Aorta (tissue), 5 donors: ENCODE data around the gene GALNTL6. TPM values are rescaled to one million over a fixed set of nuclear protein-coding genes. Genes with fewer than 3 reads are reported as not detected.
A peak's percentile ranks its signal among the peaks of the same experiment; 100 is the strongest.

Source experiments
- ATAC-seq: fragments of 200-7000 bp; cut with Tn5 transposase; one replicate; pipeline ENCODE4 v1.9.1; 2022; ENCODE audit warnings: moderate library complexity; ENCODE audit not compliant: low FRiP score
- DNase-seq, 2 donors: peaks; one replicate each; pipeline ENCODE4 v3.0.0-alpha.2; 2020
- H3K27ac ChIP-seq, 2 donors: one replicate each; pipeline ENCODE4 v1.5.1; 2013; ENCODE audit warnings: low read length in 2 of 2, mild to moderate bottlenecking in 2 of 2, moderate library complexity in 2 of 2, control low read depth in 1 of 2, inconsistent platforms in 1 of 2, low read depth in 1 of 2
- H3K27me3 ChIP-seq, 2 donors: one replicate each; pipeline ENCODE4 v1.6.1; 2013; ENCODE audit warnings: control low read depth in 1 of 2, low read length in 1 of 2, mild to moderate bottlenecking in 1 of 2, moderate library complexity in 1 of 2; ENCODE audit not compliant: insufficient read depth in 2 of 2, control insufficient read depth in 1 of 2
- H3K36me3 ChIP-seq, 2 donors: one replicate each; pipeline ENCODE4 v1.6.1; 2013; ENCODE audit warnings: control low read depth in 1 of 2, low read length in 1 of 2, mild to moderate bottlenecking in 1 of 2; ENCODE audit not compliant: insufficient read depth in 2 of 2, control insufficient read depth in 1 of 2
- H3K4me1 ChIP-seq, 2 donors: one replicate each; pipeline ENCODE4 v1.6.1; 2013; ENCODE audit warnings: low read length in 2 of 2, control low read depth in 1 of 2, mild to moderate bottlenecking in 1 of 2, moderate library complexity in 1 of 2; ENCODE audit not compliant: insufficient read depth in 2 of 2, control insufficient read depth in 1 of 2
- H3K4me3 ChIP-seq, 2 donors: one replicate each; pipeline ENCODE4 v1.5.1; 2013; ENCODE audit warnings: low read length in 2 of 2, control low read depth in 1 of 2, mild to moderate bottlenecking in 1 of 2
- H3K9me3 ChIP-seq: one replicate; pipeline ENCODE4 v1.6.1; 2013; ENCODE audit warnings: mild to moderate bottlenecking, low read length; ENCODE audit not compliant: control insufficient read depth
- WGBS, 2 donors: extraction: QIAGEN DNeasy Blood & Tissue Kit; methylation state at CpG; one replicate each; pipeline ENCODE4 v1.1.7; 2013; 5-methylcytosine and 5-hydroxymethylcytosine counted together
- intact Hi-C, 2 donors: fragments of 100-400 bp; cut with DNase I; formaldehyde crosslinking; loops; one replicate each; pipeline versions ENCODE4 v1.14.2 to v1.15.0; 2022
- polyA plus RNA-seq, 2 donors: library from polyadenylated mRNA; stranded (reverse); fragments of 200-250 nt; gene quantifications; one replicate each; pipeline ENCODE4 v1.2.3, GENCODE V29; 2013
- total RNA-seq, 2 donors: library from RNA; stranded (reverse); fragmentation: NEBNext Ultra II Directional; extraction: Animal tissue kit (Norgen Biotek cat#: 25700); gene quantifications; one replicate each; pipeline ENCODE4 v1.2.1, GENCODE V29; 2021
- donor health status: healthy with polysubstance abuse.
- donor health status: Bipolar disorder and iron deficiency.
- donor health status: DM: no; HTN: no; CAD: no.
- donor health status: DM: no; HTN: no; CAD: no.
- donor health status: DM: yes; HTN: yes; CAD: no.

GALNTL6 gene
- total and polyA plus RNA-seq, 4 donors = 0.39 to 1.6 (median 0.46) TPM; not detected in 1

DNA sequence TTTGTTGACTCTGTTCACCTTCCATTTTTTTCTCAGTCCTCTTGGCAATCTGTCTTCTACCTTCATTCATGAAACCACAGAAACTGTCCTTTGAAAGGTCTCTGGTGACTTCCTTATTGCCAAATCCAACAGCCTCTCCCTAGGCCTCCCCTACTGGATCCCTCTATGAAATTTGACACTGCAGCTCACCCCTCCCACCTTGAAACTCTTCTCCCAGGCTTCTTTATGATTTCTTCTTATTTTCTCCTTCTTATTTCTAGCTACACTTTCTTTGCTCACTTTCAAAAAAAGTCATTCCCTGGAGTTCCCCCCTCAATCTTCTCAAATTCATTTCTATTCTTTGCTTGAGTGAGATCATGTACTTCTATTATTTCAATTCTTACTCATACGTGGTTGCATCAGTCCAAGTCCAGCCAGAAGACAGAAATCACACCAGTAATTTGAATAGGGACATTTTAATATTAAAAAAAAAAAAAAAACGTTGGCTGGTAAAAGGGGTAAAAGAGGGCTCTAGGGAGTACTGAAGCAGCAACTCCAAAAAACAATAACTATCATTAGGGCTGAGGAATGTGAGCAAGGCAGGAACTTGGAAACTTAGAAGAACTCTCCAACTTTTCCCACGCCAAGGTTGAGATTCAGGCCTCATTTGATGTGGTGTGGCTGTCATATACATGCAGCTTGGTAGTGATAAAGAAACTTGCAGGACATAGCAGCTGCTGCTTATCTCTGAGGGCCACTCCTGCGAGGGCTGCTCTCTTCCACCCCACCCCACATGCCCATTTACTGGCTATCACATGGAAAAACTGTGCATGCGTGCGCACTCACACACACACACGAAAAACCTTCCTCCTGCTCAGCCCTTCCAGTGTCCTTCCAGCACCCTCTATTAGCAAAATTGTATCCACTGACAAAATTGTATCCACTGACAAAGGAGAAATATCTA is 1185.6 kb downstream of the GALNTL6 start:
- H3K9me3 ChIP-seq = no peaks in the 10 kb centered on the region
- WGBS, 2 donors = 12 to 15% methylated on average over 7 of the region's 7 CpGs
- peak overlapping the region; percentile 71 to 77 for H3K27ac ChIP-seq
- DNase-seq (no peak), ATAC-seq (peak; percentile 85)
- no peaks in the 10 kb centered on the region for H3K36me3 ChIP-seq
- no peak overlapping the region for H3K4me3 ChIP-seq
- intact Hi-C loops = loop anchor here in 1 of 2 donors (5.0 kb wide), 1 partner anchor 36 kb away; no protein-coding TSS in a partner anchor
- no peaks in the 10 kb centered on the region for H3K27me3 ChIP-seq
- peaks cover 0 to 8% of the 10 kb centered on the region in 2 donors for H3K4me1 ChIP-seq

DNA sequence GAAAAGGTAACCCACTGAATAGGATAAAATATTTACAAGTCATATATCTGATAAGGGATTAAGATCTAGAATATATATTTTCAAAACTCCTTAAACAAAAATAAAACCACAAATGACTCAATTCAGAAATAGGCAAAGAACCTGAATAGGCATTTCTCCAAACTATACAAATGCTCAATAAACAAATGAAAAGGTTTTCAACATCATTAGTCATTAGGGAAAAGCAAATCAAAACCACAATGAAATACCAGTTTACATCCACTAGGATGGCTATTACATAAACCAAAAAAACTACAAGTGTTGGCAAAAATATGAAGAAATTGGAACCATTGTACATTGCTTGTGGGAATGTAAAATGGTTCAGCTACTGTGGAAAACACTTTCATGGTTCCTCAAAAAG is 1188.4 kb downstream of the GALNTL6 start:
- DNase-seq (no peak), ATAC-seq (no peak)
- intact Hi-C loops = loop anchor here in 1 of 2 donors (10.0 kb wide), 1 partner anchor 157 kb away; no protein-coding TSS in a partner anchor
- H3K9me3 ChIP-seq = no peaks in the 10 kb centered on the region
- no peaks in the 10 kb centered on the region for H3K27me3 ChIP-seq
- no peak overlapping the region for H3K27ac ChIP-seq
- H3K4me1 ChIP-seq = peaks cover 2 to 8% of the 10 kb centered on the region in 2 donors
- no peaks in the 10 kb centered on the region for H3K36me3 ChIP-seq
- no peak overlapping the region for H3K4me3 ChIP-seq

DNA sequence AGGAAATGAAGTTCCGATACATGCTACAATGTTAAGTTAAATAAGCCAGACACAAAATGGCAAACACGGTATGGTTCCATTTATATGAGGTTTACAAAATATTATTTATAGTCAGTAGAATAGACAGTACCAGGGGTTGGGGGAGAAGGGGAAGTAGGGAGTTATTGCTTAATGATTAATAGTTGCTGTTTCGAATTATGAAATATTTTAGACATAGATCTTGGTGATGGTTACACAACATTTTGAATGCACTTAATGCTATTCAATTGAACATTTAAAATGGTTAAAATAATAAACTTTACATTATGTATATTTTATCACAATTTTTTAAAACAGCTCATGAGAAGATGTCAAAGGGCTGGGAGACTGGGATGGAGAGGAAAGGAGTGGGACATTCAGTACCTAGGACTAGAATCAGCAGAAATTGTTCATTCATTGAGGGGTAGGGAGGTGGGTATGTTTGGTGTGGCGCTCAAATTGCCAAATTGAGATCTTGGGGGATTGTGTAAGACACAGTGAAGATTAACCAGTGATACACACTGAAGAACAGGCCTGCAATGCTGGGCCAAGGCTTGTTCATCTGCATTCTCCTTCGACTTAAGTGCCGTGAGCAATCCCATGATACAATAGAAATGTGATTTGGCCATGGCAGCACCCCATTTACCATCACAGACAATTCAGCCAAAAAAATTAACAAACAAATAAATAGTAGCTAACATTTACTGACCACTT is 1189.8 kb downstream of the GALNTL6 start:
- 92 to 95% methylated on average over 6 of the region's 6 CpGs for WGBS, 2 donors
- intact Hi-C loops = loop anchor here in 1 of 2 donors (10.0 kb wide), 1 partner anchor 158 kb away; no protein-coding TSS in a partner anchor

DNA sequence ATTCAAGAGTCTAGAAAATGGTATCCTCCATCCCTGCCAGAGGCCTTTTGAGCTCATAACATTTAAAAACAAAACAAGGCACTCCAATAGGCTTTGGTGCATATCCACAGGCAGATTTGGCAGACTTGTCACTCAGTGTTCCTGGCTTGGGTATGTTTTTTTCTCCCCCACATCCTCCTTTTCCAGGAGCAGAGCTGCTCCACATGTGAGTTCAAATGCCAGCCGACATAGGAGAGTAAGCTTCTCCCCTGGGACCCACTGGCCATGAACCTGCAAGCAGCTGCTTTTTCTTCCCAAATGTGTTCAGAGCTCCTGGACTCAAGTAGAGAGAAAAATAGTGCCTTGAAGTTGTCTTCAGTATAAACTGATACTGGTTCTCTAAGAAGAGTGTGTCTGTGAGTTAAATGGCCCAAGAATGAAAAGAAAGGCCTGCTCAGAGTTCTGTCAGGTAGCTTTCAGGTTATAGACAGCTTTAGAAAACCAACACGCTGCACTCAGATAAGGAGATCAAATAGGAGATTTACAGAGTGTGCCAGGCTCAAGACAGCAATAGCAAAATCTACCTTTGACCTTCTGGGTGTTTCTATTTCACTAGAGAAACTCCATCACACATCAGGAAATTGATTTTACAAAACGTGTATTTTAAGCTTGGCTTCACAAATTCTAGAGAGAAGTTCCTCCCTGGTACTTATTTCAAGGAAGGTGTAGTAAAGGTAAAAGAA is 1192.9 kb downstream of the GALNTL6 start:
- intact Hi-C loops = loop anchor here in 1 of 2 donors (10.0 kb wide), 1 partner anchor 161 kb away; no protein-coding TSS in a partner anchor
- DNase-seq = no peak
- ATAC-seq = peak; percentile 19
- Histone ChIP-seq H3K27me3 (no peaks in the 10 kb centered on the region), H3K4me3 (no peak overlapping the region), H3K27ac (peak overlapping the region; percentile 49 to 57), H3K36me3 (no peaks in the 10 kb centered on the region), H3K4me1 (peaks cover 0 to 2% of the 10 kb centered on the region in 2 donors), H3K9me3 (no peaks in the 10 kb centered on the region)
- WGBS, 2 donors = 17 to 20% methylated on average over 3 of the region's 3 CpGs

More for the DNA sequence above, 1189.8 kb downstream of the GALNTL6 start:
- no peaks in the 10 kb centered on the region for H3K27me3 ChIP-seq
- peaks cover 0 to 2% of the 10 kb centered on the region in 2 donors for H3K4me1 ChIP-seq
- no peak overlapping the region for H3K27ac ChIP-seq
- ATAC-seq (no peak), DNase-seq (no peak)
- no peak overlapping the region for H3K4me3 ChIP-seq
- no peaks in the 10 kb centered on the region for H3K36me3 ChIP-seq
- H3K9me3 ChIP-seq = no peaks in the 10 kb centered on the region

DNA sequence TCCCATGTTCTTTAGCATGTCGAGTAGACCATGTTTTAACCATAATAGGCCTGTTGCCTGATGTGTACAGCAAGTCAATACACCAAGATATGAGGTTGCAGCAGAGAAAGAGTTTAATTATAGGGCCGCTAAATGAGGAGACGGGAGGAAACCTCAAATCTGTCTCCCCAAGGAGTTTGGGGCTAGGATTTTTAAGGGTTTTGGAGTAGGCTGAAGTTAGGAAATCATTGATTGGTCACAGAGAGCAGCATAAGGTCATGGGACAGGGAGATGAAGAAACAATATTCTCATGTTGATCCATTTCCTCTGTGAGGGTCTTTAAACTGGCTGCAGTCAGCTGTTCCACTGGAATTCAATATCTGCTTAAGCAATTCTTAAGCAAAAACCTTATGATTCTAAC is 1195.2 kb downstream of the GALNTL6 start:
- Histone ChIP-seq H3K27me3 (no peaks in the 10 kb centered on the region), H3K4me1 (peaks cover 0 to 2% of the 10 kb centered on the region in 2 donors), H3K36me3 (no peaks in the 10 kb centered on the region), H3K9me3 (no peaks in the 10 kb centered on the region), H3K27ac (no peak overlapping the region), H3K4me3 (no peak overlapping the region)
- ATAC-seq (no peak), DNase-seq (no peak)
- WGBS, 2 donors = 93 to 94% methylated on average over 3 of the region's 3 CpGs
- intact Hi-C loops = loop anchor here in 1 of 2 donors (10.0 kb wide), 1 partner anchor 164 kb away; no protein-coding TSS in a partner anchor

DNA sequence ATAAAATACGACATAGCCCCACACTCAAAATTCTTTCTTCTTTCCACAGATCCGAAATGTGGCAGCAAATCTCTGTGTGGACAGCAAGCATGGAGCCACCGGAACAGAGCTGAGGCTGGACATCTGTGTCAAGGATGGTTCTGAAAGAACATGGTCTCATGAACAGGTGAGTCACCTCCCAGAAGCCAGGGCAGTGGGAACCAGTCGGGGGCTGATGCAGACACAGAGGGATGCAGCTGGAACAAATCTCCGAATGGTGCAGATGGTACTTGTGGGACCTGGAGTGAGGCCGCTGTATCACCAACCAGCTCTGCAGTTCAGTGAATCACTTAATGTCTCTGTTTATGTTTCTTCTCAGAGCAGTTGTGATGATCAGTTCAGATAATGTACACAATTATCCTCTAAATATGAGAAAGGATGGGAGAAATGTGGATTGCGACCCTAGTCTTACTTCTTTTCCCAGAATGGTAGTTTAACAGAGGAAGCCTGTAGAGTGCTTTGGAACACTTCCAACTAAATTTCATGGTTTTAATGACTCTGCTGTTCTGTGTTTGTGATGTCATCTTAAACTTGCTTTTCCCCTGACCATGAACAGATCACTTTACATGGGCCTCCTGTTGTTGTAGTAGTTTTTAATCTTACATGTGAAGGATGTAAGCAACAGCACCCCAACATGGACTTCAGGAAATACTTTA is 1196.1 kb downstream of the GALNTL6 start:
- H3K27me3 ChIP-seq = no peaks in the 10 kb centered on the region
- no peak for DNase-seq
- no peaks in the 10 kb centered on the region for H3K9me3 ChIP-seq
- H3K4me3 ChIP-seq = no peak overlapping the region
- no peak for ATAC-seq
- H3K4me1 ChIP-seq = peaks cover 0 to 2% of the 10 kb centered on the region in 2 donors
- H3K36me3 ChIP-seq = no peaks in the 10 kb centered on the region
- no peak overlapping the region for H3K27ac ChIP-seq
- WGBS, 2 donors = 96 to 97% methylated on average over 7 of the region's 7 CpGs
- intact Hi-C loops = loop anchor here in 1 of 2 donors (10.0 kb wide), 1 partner anchor 164 kb away; no protein-coding TSS in a partner anchor

DNA sequence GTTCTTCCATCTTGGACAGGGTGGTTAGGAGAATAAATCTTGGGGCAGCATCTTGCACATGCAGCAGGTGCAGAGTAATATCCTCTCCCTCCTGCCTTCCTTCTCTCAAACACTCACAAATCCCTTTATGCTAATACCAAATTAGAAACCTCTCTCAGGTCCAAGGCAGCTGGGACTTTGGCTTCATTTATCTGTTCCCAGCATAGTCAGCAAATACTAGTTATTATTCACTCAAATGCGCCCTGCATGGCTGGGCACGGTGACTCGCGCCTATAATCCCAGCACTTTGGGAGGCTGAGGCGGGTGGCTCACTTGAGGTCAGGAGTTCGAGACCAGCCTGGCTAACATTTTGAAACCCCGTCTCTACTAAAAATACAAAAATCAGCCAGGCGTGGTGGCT is 1199.4 kb downstream of the GALNTL6 start:
- intact Hi-C loops = loop anchor here (5.0 kb wide), 2 partner anchors 245 to 290 kb away; no protein-coding TSS in a partner anchor
- no peak for ATAC-seq
- no peak overlapping the region for H3K4me3 ChIP-seq
- no peaks in the 10 kb centered on the region for H3K4me1 ChIP-seq
- H3K27ac ChIP-seq = no peak overlapping the region
- no peaks in the 10 kb centered on the region for H3K27me3 ChIP-seq
- H3K9me3 ChIP-seq = no peaks in the 10 kb centered on the region
- no peak for DNase-seq
- H3K36me3 ChIP-seq = no peaks in the 10 kb centered on the region
- WGBS, 2 donors = 77 to 79% methylated on average over 8 of the region's 8 CpGs
